Astrocyte (in vitro differentiated cells and primary cell): Measurements from ENCODE around the gene GPA33. TPM values are rescaled to one million over a fixed set of nuclear protein-coding genes. Genes with fewer than 3 reads are reported as not detected.

Source experiments
- DNase-seq: peaks from one replicate; pipeline ENCODE4 v3.0.0-alpha.2; 2010; ENCODE audit warnings: low read depth
- FAIRE-seq: peaks from 2 replicates; lab custom pipeline; 2011; peaks lifted over from hg19 to GRCh38; lab: Jason Lieb, UNC
- H2AFZ ChIP-seq: 2 replicates; pipeline ENCODE4 v1.6.0; 2012; ENCODE audit warnings: low read depth, low read length, inconsistent platforms
- H3K27ac ChIP-seq: 2 replicates; pipeline ENCODE4 v1.5.1; 2011; ENCODE audit warnings: low read depth, low read length, inconsistent platforms
- H3K27me3 ChIP-seq: 2 replicates; pipeline ENCODE4 v1.6.0; 2011; ENCODE audit warnings: low read length, inconsistent platforms; ENCODE audit not compliant: insufficient read depth
- H3K36me3 ChIP-seq: 2 replicates; pipeline ENCODE4 v1.5.1; 2011; ENCODE audit warnings: low read length, inconsistent platforms; ENCODE audit not compliant: insufficient read depth
- H3K4me1 ChIP-seq: 2 replicates; pipeline ENCODE4 v1.5.1; 2011; ENCODE audit warnings: low read length, inconsistent platforms; ENCODE audit not compliant: insufficient read depth
- H3K4me2 ChIP-seq: 2 replicates; pipeline ENCODE4 v1.6.0; 2012; ENCODE audit warnings: low read length, inconsistent platforms
- H3K4me3 ChIP-seq: 2 replicates; pipeline ENCODE4 v1.5.1; 2011; ENCODE audit warnings: low read depth, mild to moderate bottlenecking, low read length, inconsistent platforms; ENCODE audit not compliant: insufficient read depth
- H3K79me2 ChIP-seq: 2 replicates; pipeline ENCODE4 v1.6.0; 2012; ENCODE audit warnings: mild to moderate bottlenecking, low read length, inconsistent platforms; ENCODE audit not compliant: insufficient read depth
- H3K9ac ChIP-seq: 2 replicates; pipeline ENCODE4 v1.6.0; 2012; ENCODE audit warnings: mild to moderate bottlenecking, low read length, inconsistent platforms
- H3K9me3 ChIP-seq: 2 replicates; pipeline ENCODE4 v1.5.1; 2012; ENCODE audit warnings: low read depth, mild to moderate bottlenecking, low read length, inconsistent platforms; ENCODE audit not compliant: insufficient read depth
- H4K20me1 ChIP-seq: 2 replicates; pipeline ENCODE4 v1.6.0; 2012; ENCODE audit warnings: low read length, inconsistent platforms; ENCODE audit not compliant: insufficient read depth
- H3K27ac Mint-ChIP-seq: one replicate; pipeline ENCODE4 v1.8.0; 2021; ENCODE audit warnings: mild to moderate bottlenecking, mixed read lengths; ENCODE audit not compliant: unreplicated experiment
- H3K27me3 Mint-ChIP-seq: one replicate; pipeline ENCODE4 v1.8.0; 2021; ENCODE audit warnings: low read depth, mixed read lengths; ENCODE audit not compliant: unreplicated experiment
- H3K36me3 Mint-ChIP-seq: one replicate; pipeline ENCODE4 v1.8.0; 2021; ENCODE audit warnings: low read depth, mixed read lengths; ENCODE audit not compliant: unreplicated experiment
- H3K4me1 Mint-ChIP-seq: one replicate; pipeline ENCODE4 v1.8.0; 2021; ENCODE audit warnings: low read depth, mixed read lengths; ENCODE audit not compliant: unreplicated experiment
- H3K4me3 Mint-ChIP-seq: one replicate; pipeline ENCODE4 v1.8.0; 2021; ENCODE audit warnings: mild to moderate bottlenecking, moderate library complexity, mixed read lengths; ENCODE audit not compliant: unreplicated experiment
- H3K9me3 Mint-ChIP-seq: one replicate; pipeline ENCODE4 v1.8.0; 2021; ENCODE audit warnings: mild to moderate bottlenecking, mixed read lengths; ENCODE audit not compliant: unreplicated experiment
- CTCF ChIP-seq: IDR thresholded peaks from 2 replicates; pipeline ENCODE4 v1.5.1; 2011; ENCODE audit warnings: low read depth, mild to moderate bottlenecking, inconsistent platforms, low read length, moderate library complexity; ENCODE audit not compliant: insufficient read depth
- EZH2 ChIP-seq: IDR thresholded peaks from 2 replicates; pipeline ENCODE4 v1.6.1; 2012; ENCODE audit warnings: mild to moderate bottlenecking, low read length, inconsistent platforms; ENCODE audit not compliant: insufficient read depth
- total RNA-seq: library from RNA; stranded (reverse); gene quantifications from 2 replicates; pipeline ENCODE4 v1.2.1, GENCODE V29; 2021

GPA33 gene
- total RNA-seq, 1 donor from 2014 or later: 1.2 TPM

- H3K4me1 Mint-ChIP-seq: no peaks in the 10 kb centered on the region
- Histone ChIP-seq H3K4me1 (no peaks in the 10 kb centered on the region), H2AFZ (no peak overlapping the region), H3K27me3 (peaks cover 10% of the 10 kb centered on the region), H3K79me2 (no peaks in the 10 kb centered on the region), H3K27ac (no peak overlapping the region), H3K4me3 (no peak overlapping the region), H3K4me2 (no peak overlapping the region), H3K9ac (no peak overlapping the region), H3K9me3 (no peaks in the 10 kb centered on the region), H3K36me3 (no peaks in the 10 kb centered on the region), H4K20me1 (no peaks in the 10 kb centered on the region)
- H3K9me3 Mint-ChIP-seq: no peaks in the 10 kb centered on the region
- peaks cover 19% of the 10 kb centered on the region for H3K27me3 Mint-ChIP-seq
- H3K36me3 Mint-ChIP-seq: no peaks in the 10 kb centered on the region
- no peak overlapping the region for H3K27ac Mint-ChIP-seq
- FAIRE-seq: no peak
- no peak overlapping the region for H3K4me3 Mint-ChIP-seq
- TF ChIP-seq EZH2 (no peak), CTCF (no peak)
- DNase-seq: no peak
Measured at GRCh38 chr1:167065471-167065870, 24.7 kb downstream of the GPA33 start.

- H3K79me2 ChIP-seq: no peaks in the 10 kb centered on the region
- H4K20me1 ChIP-seq: no peaks in the 10 kb centered on the region
- no peaks in the 10 kb centered on the region for H3K36me3 ChIP-seq
- no peaks in the 10 kb centered on the region for H3K4me1 ChIP-seq
- H3K27ac ChIP-seq: no peak overlapping the region
- H3K9ac ChIP-seq: no peak overlapping the region
- Mint-ChIP-seq H3K36me3 (no peaks in the 10 kb centered on the region), H3K4me1 (no peaks in the 10 kb centered on the region), H3K4me3 (no peak overlapping the region), H3K27ac (no peak overlapping the region), H3K27me3 (peaks cover 19% of the 10 kb centered on the region), H3K9me3 (no peaks in the 10 kb centered on the region)
- H3K27me3 ChIP-seq: peaks cover 8% of the 10 kb centered on the region
- H3K4me2 ChIP-seq: no peak overlapping the region
- no peak for FAIRE-seq
- no peak for TF ChIP-seq EZH2
- no peak for DNase-seq
- no peak overlapping the region for H2AFZ ChIP-seq
- H3K9me3 ChIP-seq: no peaks in the 10 kb centered on the region
- H3K4me3 ChIP-seq: no peak overlapping the region
Measured at GRCh38 chr1:167064621-167065020, 25.6 kb downstream of the GPA33 start.

- Mint-ChIP-seq H3K4me1 (peaks cover 6% of the 10 kb centered on the region), H3K4me3 (no peak overlapping the region), H3K27ac (no peak overlapping the region), H3K36me3 (no peaks in the 10 kb centered on the region), H3K27me3 (peaks cover 11% of the 10 kb centered on the region), H3K9me3 (no peaks in the 10 kb centered on the region)
- no peaks in the 10 kb centered on the region for H3K36me3 ChIP-seq
- H2AFZ ChIP-seq: no peak overlapping the region
- no peak overlapping the region for H3K9ac ChIP-seq
- H4K20me1 ChIP-seq: no peaks in the 10 kb centered on the region
- TF ChIP-seq EZH2 (no peak), CTCF (no peak)
- H3K4me3 ChIP-seq: no peak overlapping the region
- H3K4me1 ChIP-seq: peaks cover 5% of the 10 kb centered on the region
- no peak for FAIRE-seq
- peaks cover 2% of the 10 kb centered on the region for H3K27me3 ChIP-seq
- no peaks in the 10 kb centered on the region for H3K79me2 ChIP-seq
- H3K27ac ChIP-seq: no peak overlapping the region
- no peak overlapping the region for H3K4me2 ChIP-seq
- no peak for DNase-seq
- no peaks in the 10 kb centered on the region for H3K9me3 ChIP-seq
Measured at GRCh38 chr1:167061073-167061464, 29.1 kb downstream of the GPA33 start.
